Muscle of arm (tissue), 12 donors: ENCODE measurements around the gene TFF2. TPM values are rescaled to one million over a fixed set of nuclear protein-coding genes. Genes with fewer than 3 reads are reported as not detected.

Experiments used
- DNase-seq: peaks from one replicate; pipeline ENCODE4 v3.0.0-alpha.2; 2013
- polyA plus RNA-seq, 12 donors: library from polyadenylated mRNA; unstranded; fragments of 120-200 nt; gene quantifications; one replicate each; pipeline ENCODE4 v1.2.1, GENCODE V29; 2013; ENCODE audit not compliant: insufficient read length in 12 of 12

TFF2 gene
- polyA plus RNA-seq, 12 donors: 0.25 TPM; not detected in 11

GRCh38 chr21:42346866-42347600 lies 3.8 kb downstream of the TFF2 start:
- no peak for DNase-seq

- no peak for DNase-seq
Measured at GRCh38 chr21:42346441-42346840, 4.4 kb downstream of the TFF2 start.

- DNase-seq: no peak
Measured at GRCh38 chr21:42344631-42345030, 6.2 kb downstream of the TFF2 start.

- no peak for DNase-seq
Measured at GRCh38 chr21:42343963-42344510, 6.8 kb downstream of the TFF2 start.

GRCh38 chr21:42343556-42343955 lies 7.2 kb downstream of the TFF2 start:
- no peak for DNase-seq

- DNase-seq: no peak
Measured at GRCh38 chr21:42343101-42343500, 7.7 kb downstream of the TFF2 start.

GRCh38 chr21:42341776-42342542 lies 8.8 kb downstream of the TFF2 start:
- no peak for DNase-seq

- DNase-seq: no peak
Measured at GRCh38 chr21:42340187-42341050, 10.4 kb downstream of the TFF2 start.

- no peak for DNase-seq
Measured at GRCh38 chr21:42338729-42339715, 11.8 kb downstream of the TFF2 start.

- DNase-seq: peak; percentile 46
Measured at GRCh38 chr21:42337830-42338728, 12.7 kb downstream of the TFF2 start.

- DNase-seq: no peak
Measured at GRCh38 chr21:42337276-42337675, 13.5 kb downstream of the TFF2 start.

- DNase-seq: no peak
Measured at GRCh38 chr21:42336054-42336453, 14.7 kb downstream of the TFF2 start.

- no peak for DNase-seq
Measured at GRCh38 chr21:42332557-42333317, 18.1 kb downstream of the TFF2 start.

- no peak for DNase-seq
Measured at GRCh38 chr21:42331660-42332059, 19.1 kb downstream of the TFF2 start.

- DNase-seq: no peak
Measured at GRCh38 chr21:42330380-42331371, 20.1 kb downstream of the TFF2 start.

- no peak for DNase-seq
Measured at GRCh38 chr21:42324896-42325295, 25.9 kb downstream of the TFF2 start.

GRCh38 chr21:42321845-42322244 lies 28.9 kb downstream of the TFF2 start:
- DNase-seq: no peak

- DNase-seq: no peak
Measured at GRCh38 chr21:42321231-42321630, 29.6 kb downstream of the TFF2 start.
